ENCODE measurements around the gene ZNF212. TPM values are rescaled to one million over a fixed set of nuclear protein-coding genes. Genes with fewer than 3 reads are reported as not detected.

ZNF212 gene
- total and polyA plus RNA-seq, 2 donors: 5.9 to 16.7 TPM

DNA sequence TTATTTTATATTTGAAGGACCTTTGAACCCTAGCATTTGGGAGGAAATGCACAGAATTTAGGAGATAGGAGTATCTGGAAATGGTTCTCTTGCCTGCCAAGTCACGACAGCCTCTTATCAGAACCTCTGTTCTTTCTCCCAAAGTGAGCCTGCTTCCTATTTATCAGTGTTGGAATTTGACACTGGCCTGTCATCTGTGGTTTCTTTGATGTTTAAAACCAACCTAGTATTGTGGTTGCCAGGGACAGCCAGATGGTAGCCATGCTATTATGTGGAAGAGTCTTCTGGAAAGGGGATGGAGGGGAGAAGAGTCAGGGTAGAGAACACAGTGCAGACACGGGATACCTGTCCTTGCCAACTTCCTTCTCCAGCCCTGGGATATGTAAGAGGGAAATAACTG lies 23.0 kb upstream of the ZNF212 start:
- no peaks in the 10 kb centered on the region for H3K9me3 ChIP-seq (ENCODE audit: control insufficient read depth in 2 of 2, insufficient read depth in 1 of 2, low read length in 1 of 2)
- H3K27ac ChIP-seq (ENCODE audit: low read depth in 1 of 2, low read length in 1 of 2): no peak overlapping the region
- DNase-seq (ENCODE audit: low read depth in 6 of 9, low spot score in 9 of 9): no peak
- H3K4me3 ChIP-seq (ENCODE audit: low read length in 2 of 2): no peak overlapping the region
- H3K36me3 ChIP-seq (ENCODE audit: control insufficient read depth in 2 of 2, insufficient read depth in 2 of 2, low read length in 1 of 2): peaks cover 65% of the 10 kb centered on the region in 2 donors
- 94% methylated on average over 2 of the region's 2 CpGs for WGBS
- H3K27me3 ChIP-seq (ENCODE audit: control insufficient read depth in 2 of 2, insufficient read depth in 1 of 2, low read length in 1 of 2): no peaks in the 10 kb centered on the region
- no peaks in the 10 kb centered on the region for H3K4me1 ChIP-seq (ENCODE audit: control insufficient read depth in 2 of 2, insufficient read depth in 2 of 2, low read length in 2 of 2)

DNA sequence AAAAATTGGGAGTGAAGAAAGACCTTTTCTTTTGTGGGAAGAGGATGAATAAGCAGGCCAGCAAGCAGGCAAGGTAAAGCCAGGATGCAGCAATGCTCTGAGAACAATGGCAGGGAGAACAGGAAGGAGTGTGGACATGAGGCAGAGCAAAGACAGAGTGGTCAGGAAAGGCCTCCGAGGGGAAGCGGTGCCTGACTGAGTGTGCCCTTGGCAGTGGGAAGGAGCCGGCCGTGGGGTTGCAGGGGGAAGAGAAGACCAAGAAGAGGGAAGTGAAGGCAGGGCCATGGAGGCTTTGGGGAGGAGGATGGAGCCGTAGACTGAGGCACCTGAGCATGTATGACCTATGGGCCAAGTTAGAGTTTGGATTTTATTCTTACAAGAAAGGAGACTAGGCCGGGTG lies 21.9 kb upstream of the ZNF212 start:
- DNase-seq (ENCODE audit: low read depth in 6 of 9, low spot score in 9 of 9): no peak
- Histone ChIP-seq H3K4me3 (ENCODE audit: low read length in 2 of 2) (no peak overlapping the region), H3K4me1 (ENCODE audit: control insufficient read depth in 2 of 2, insufficient read depth in 2 of 2, low read length in 2 of 2) (no peaks in the 10 kb centered on the region), H3K9me3 (ENCODE audit: control insufficient read depth in 2 of 2, insufficient read depth in 1 of 2, low read length in 1 of 2) (no peaks in the 10 kb centered on the region), H3K27ac (ENCODE audit: low read depth in 1 of 2, low read length in 1 of 2) (no peak overlapping the region), H3K27me3 (ENCODE audit: control insufficient read depth in 2 of 2, insufficient read depth in 1 of 2, low read length in 1 of 2) (no peaks in the 10 kb centered on the region), H3K36me3 (ENCODE audit: control insufficient read depth in 2 of 2, insufficient read depth in 2 of 2, low read length in 1 of 2) (peaks cover 60 to 62% of the 10 kb centered on the region in 2 donors)
- 93% methylated on average over 6 of the region's 6 CpGs for WGBS

DNA sequence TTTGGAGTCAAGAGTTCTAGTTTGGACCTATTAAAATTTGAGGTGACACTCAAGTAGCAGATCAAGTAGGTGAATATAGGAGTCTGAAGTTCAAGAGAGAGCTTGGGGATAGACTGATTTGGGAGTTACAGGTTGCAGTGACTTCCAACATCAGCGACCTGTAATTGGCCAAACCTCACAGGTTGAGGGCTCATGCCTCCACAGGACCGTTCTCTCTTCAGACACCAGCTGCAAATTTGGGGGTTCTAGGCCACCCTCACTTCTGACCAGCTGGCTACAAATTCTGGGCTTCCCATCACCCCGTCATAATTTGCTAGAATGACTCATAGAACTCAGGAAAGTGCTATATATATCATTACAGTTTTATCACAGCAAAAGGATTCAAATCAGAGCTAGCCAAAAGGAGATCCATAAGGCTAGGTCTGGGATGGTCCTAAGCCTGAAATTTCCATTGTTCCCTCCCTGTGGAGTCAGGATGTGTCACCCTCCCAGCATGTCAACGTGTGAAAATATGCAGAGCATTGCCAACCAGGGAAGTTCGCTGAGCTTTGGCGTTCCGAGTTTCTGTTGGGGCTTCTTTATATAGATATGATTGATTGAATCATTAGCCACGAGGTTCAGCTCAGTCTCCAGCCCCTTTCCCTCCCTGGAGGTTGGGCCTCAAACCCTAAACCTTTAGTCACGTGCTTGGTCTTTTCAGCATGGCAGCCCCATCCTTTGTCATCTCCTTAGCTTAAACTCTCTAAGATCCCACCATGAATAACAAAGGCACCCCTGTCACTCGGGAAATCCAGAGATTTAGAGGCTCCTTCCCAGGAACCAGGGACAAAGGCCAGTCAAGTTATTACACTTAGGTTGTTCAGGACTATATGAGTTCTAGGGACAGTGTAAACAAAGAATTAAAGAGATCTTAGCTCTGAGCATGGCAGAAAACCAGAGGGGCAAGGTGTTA lies 20.7 kb upstream of the ZNF212 start:
- 97% methylated on average over 10 of the region's 10 CpGs for WGBS
- no peak overlapping the region for H3K4me3 ChIP-seq (ENCODE audit: low read length in 2 of 2)
- peaks cover 52 to 56% of the 10 kb centered on the region in 2 donors for H3K36me3 ChIP-seq (ENCODE audit: control insufficient read depth in 2 of 2, insufficient read depth in 2 of 2, low read length in 1 of 2)
- no peaks in the 10 kb centered on the region for H3K27me3 ChIP-seq (ENCODE audit: control insufficient read depth in 2 of 2, insufficient read depth in 1 of 2, low read length in 1 of 2)
- H3K27ac ChIP-seq (ENCODE audit: low read depth in 1 of 2, low read length in 1 of 2): no peak overlapping the region
- no peaks in the 10 kb centered on the region for H3K4me1 ChIP-seq (ENCODE audit: control insufficient read depth in 2 of 2, insufficient read depth in 2 of 2, low read length in 2 of 2)
- no peak for DNase-seq (ENCODE audit: low read depth in 6 of 9, low spot score in 9 of 9)
- no peaks in the 10 kb centered on the region for H3K9me3 ChIP-seq (ENCODE audit: control insufficient read depth in 2 of 2, insufficient read depth in 1 of 2, low read length in 1 of 2)

DNA sequence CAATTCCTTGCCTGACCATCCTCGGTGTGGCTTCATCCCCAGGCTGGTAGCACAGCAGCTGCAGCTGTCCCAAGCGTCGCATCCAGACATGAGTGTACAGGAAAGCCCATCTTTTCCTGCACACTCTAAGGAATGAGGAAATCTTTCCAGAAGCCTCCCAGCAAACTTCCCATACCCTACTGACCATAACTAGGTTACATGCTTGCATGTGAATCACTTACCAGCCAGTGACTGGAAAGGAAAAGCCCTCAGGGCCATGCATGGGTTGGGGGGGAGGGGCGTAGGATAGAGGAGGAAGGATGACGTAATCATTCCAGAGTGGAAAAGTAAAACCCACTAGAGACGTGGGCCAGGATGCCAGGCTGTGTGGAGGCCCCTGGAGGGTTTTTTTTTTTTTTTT lies 18.9 kb upstream of the ZNF212 start:
- WGBS: 92% methylated on average over 6 of the region's 6 CpGs

DNA sequence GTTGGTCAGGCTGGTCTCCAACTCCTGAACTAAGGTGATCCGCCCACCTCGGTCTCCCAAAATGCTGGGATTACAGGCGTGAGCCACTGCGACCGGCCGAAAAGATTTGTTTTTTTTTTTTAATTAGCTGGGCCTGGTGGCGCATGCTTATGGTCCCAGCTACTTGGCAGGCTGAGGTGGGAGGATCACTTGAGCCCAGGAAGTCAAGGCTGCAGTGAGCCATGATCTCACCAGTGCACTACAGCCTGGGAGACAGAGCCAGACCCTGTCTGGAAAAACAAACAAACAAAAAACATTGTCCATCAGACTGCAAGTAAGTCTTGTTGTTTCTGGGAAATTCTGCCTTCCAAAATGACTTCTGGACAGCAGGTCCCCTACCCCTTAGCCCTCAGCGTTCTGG lies 16.3 kb upstream of the ZNF212 start:
- H3K4me3 ChIP-seq (ENCODE audit: low read length in 2 of 2): no peak overlapping the region
- DNase-seq (ENCODE audit: low read depth in 6 of 9, low spot score in 9 of 9): no peak
- H3K36me3 ChIP-seq (ENCODE audit: control insufficient read depth in 2 of 2, insufficient read depth in 2 of 2, low read length in 1 of 2): peaks cover 35 to 48% of the 10 kb centered on the region in 2 donors
- WGBS: 99% methylated on average over 8 of the region's 8 CpGs
- no peaks in the 10 kb centered on the region for H3K27me3 ChIP-seq (ENCODE audit: control insufficient read depth in 2 of 2, insufficient read depth in 1 of 2, low read length in 1 of 2)
- H3K4me1 ChIP-seq (ENCODE audit: control insufficient read depth in 2 of 2, insufficient read depth in 2 of 2, low read length in 2 of 2): no peaks in the 10 kb centered on the region
- peaks cover 2 to 4% of the 10 kb centered on the region in 2 donors for H3K9me3 ChIP-seq (ENCODE audit: control insufficient read depth in 2 of 2, insufficient read depth in 1 of 2, low read length in 1 of 2)
- no peak overlapping the region for H3K27ac ChIP-seq (ENCODE audit: low read depth in 1 of 2, low read length in 1 of 2)

More for the DNA sequence above, 18.9 kb upstream of the ZNF212 start:
- Histone ChIP-seq H3K9me3 (ENCODE audit: control insufficient read depth in 2 of 2, insufficient read depth in 1 of 2, low read length in 1 of 2) (peaks cover 2% of the 10 kb centered on the region in 2 donors), H3K4me1 (ENCODE audit: control insufficient read depth in 2 of 2, insufficient read depth in 2 of 2, low read length in 2 of 2) (no peaks in the 10 kb centered on the region), H3K27me3 (ENCODE audit: control insufficient read depth in 2 of 2, insufficient read depth in 1 of 2, low read length in 1 of 2) (no peaks in the 10 kb centered on the region), H3K36me3 (ENCODE audit: control insufficient read depth in 2 of 2, insufficient read depth in 2 of 2, low read length in 1 of 2) (peaks cover 44 to 60% of the 10 kb centered on the region in 2 donors), H3K27ac (ENCODE audit: low read depth in 1 of 2, low read length in 1 of 2) (no peak overlapping the region), H3K4me3 (ENCODE audit: low read length in 2 of 2) (no peak overlapping the region)
- DNase-seq (ENCODE audit: low read depth in 6 of 9, low spot score in 9 of 9): no peak

DNA sequence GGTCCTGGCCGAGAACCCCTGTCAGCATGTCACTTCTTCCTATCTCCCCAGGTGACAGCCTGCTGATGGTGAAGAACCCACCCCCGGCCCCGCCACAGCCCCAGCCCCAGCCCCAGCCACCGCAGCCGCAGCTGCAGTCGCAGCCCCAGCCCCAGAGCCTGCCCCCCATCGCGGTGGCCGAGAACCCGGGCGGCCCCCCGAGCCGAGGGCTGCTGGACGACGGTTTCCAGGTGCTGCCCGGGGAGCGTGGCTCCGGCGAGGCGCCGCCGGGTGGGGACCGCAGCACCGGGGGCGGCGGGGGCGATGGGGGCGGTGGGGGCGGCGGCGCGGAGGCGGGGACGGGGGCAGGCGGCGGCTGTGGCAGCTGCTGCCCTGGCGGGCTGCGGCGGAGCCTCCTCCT lies 15.7 kb upstream of the ZNF212 start:
- 98% methylated on average over 39 of the region's 39 CpGs for WGBS
- no peak for DNase-seq (ENCODE audit: low read depth in 6 of 9, low spot score in 9 of 9)

DNA sequence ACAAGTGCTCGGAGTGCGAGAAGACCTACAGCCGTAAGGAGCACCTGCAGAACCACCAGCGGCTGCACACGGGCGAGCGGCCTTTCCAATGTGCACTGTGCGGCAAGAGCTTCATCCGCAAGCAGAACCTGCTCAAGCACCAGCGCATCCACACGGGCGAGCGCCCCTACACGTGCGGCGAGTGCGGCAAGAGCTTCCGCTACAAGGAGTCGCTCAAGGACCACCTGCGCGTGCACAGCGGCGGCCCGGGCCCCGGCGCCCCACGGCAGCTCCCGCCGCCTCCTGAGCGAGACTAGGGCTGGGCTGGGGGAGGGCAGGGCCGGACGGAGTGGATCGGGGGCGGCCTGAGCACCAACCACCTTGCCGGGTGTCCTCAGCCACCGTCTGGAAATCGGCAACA lies 15.1 kb upstream of the ZNF212 start:
- H3K4me3 ChIP-seq (ENCODE audit: low read length in 2 of 2): no peak overlapping the region
- no peaks in the 10 kb centered on the region for H3K27me3 ChIP-seq (ENCODE audit: control insufficient read depth in 2 of 2, insufficient read depth in 1 of 2, low read length in 1 of 2)
- H3K27ac ChIP-seq (ENCODE audit: low read depth in 1 of 2, low read length in 1 of 2): no peak overlapping the region
- WGBS: 99% methylated on average over 37 of the region's 37 CpGs
- H3K9me3 ChIP-seq (ENCODE audit: control insufficient read depth in 2 of 2, insufficient read depth in 1 of 2, low read length in 1 of 2): peaks cover 2 to 4% of the 10 kb centered on the region in 2 donors
- no peaks in the 10 kb centered on the region for H3K4me1 ChIP-seq (ENCODE audit: control insufficient read depth in 2 of 2, insufficient read depth in 2 of 2, low read length in 2 of 2)
- no peak for DNase-seq (ENCODE audit: low read depth in 6 of 9, low spot score in 9 of 9)
- H3K36me3 ChIP-seq (ENCODE audit: control insufficient read depth in 2 of 2, insufficient read depth in 2 of 2, low read length in 1 of 2): peaks cover 29 to 43% of the 10 kb centered on the region in 2 donors

More for the DNA sequence above, 15.7 kb upstream of the ZNF212 start:
- Histone ChIP-seq H3K27ac (ENCODE audit: low read depth in 1 of 2, low read length in 1 of 2) (no peak overlapping the region), H3K27me3 (ENCODE audit: control insufficient read depth in 2 of 2, insufficient read depth in 1 of 2, low read length in 1 of 2) (no peaks in the 10 kb centered on the region), H3K4me3 (ENCODE audit: low read length in 2 of 2) (no peak overlapping the region), H3K36me3 (ENCODE audit: control insufficient read depth in 2 of 2, insufficient read depth in 2 of 2, low read length in 1 of 2) (peaks cover 32 to 48% of the 10 kb centered on the region in 2 donors), H3K4me1 (ENCODE audit: control insufficient read depth in 2 of 2, insufficient read depth in 2 of 2, low read length in 2 of 2) (no peaks in the 10 kb centered on the region), H3K9me3 (ENCODE audit: control insufficient read depth in 2 of 2, insufficient read depth in 1 of 2, low read length in 1 of 2) (peaks cover 2 to 4% of the 10 kb centered on the region in 2 donors)

DNA sequence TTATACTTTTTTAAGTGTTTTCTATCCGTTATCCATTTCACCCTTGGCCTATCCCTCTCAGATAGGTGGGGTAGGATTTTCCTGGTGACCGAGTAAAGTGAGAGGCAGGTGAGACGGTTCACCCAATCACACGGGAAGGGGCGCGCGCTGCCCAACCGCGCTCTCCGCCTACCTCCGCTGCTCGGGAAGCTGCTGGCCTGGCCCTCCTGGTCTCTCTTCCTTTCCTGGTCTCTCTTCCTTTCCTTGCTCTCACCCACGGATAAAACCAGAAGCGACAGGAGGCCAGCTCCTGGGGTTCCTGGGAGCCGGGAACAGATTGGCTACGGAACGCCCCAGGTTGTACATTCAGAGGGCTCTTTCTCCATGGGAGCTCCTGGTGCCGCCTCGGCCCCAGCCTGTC lies 14.3 kb upstream of the ZNF212 start:
- Histone ChIP-seq H3K4me3 (ENCODE audit: low read length in 2 of 2) (no peak overlapping the region), H3K9me3 (ENCODE audit: control insufficient read depth in 2 of 2, insufficient read depth in 1 of 2, low read length in 1 of 2) (peaks cover 2 to 4% of the 10 kb centered on the region in 2 donors), H3K27me3 (ENCODE audit: control insufficient read depth in 2 of 2, insufficient read depth in 1 of 2, low read length in 1 of 2) (no peaks in the 10 kb centered on the region), H3K27ac (ENCODE audit: low read depth in 1 of 2, low read length in 1 of 2) (no peak overlapping the region), H3K4me1 (ENCODE audit: control insufficient read depth in 2 of 2, insufficient read depth in 2 of 2, low read length in 2 of 2) (no peaks in the 10 kb centered on the region), H3K36me3 (ENCODE audit: control insufficient read depth in 2 of 2, insufficient read depth in 2 of 2, low read length in 1 of 2) (peaks cover 29 to 38% of the 10 kb centered on the region in 2 donors)
- WGBS: 98% methylated on average over 19 of the region's 19 CpGs
- DNase-seq (ENCODE audit: low read depth in 6 of 9, low spot score in 9 of 9): no peak

DNA sequence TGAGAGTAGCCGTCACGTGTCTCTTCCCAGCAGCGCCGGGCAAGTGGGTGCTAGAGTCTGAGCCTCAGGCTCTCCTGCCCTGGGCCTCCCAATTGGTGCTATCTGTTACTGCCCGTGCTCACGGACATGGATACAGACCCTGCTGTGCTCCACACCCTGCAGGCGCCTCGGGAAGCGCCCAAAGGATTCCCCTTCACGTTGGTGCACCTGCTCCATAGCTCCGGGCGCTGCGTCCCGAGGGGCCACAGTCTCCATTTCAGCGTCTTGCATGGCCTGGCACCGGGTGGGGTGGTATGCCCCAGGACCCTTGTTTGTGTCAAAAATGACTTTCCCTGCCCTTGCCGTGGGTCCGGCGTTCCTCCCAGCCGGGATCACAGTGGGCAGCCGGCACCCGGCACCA lies 13.8 kb upstream of the ZNF212 start:
- H3K27me3 ChIP-seq (ENCODE audit: control insufficient read depth in 2 of 2, insufficient read depth in 1 of 2, low read length in 1 of 2): no peaks in the 10 kb centered on the region
- DNase-seq (ENCODE audit: low read depth in 6 of 9, low spot score in 9 of 9): no peak
- H3K27ac ChIP-seq (ENCODE audit: low read depth in 1 of 2, low read length in 1 of 2): no peak overlapping the region
- no peak overlapping the region for H3K4me3 ChIP-seq (ENCODE audit: low read length in 2 of 2)
- H3K9me3 ChIP-seq (ENCODE audit: control insufficient read depth in 2 of 2, insufficient read depth in 1 of 2, low read length in 1 of 2): peaks cover 2 to 4% of the 10 kb centered on the region in 2 donors
- H3K4me1 ChIP-seq (ENCODE audit: control insufficient read depth in 2 of 2, insufficient read depth in 2 of 2, low read length in 2 of 2): no peaks in the 10 kb centered on the region
- 99% methylated on average over 22 of the region's 22 CpGs for WGBS
- peaks cover 25 to 32% of the 10 kb centered on the region in 2 donors for H3K36me3 ChIP-seq (ENCODE audit: control insufficient read depth in 2 of 2, insufficient read depth in 2 of 2, low read length in 1 of 2)

Measured in thymus (tissue), 11 donors.